Hindlimb muscle (tissue), 1 donor: ENCODE results near the gene SPR. TPM values are rescaled to one million over a fixed set of nuclear protein-coding genes. Genes with fewer than 3 reads are reported as not detected.

Experiments
- DNase-seq: peaks from one replicate; pipeline ENCODE4 v3.0.0-alpha.2; 2013
- polyA plus RNA-seq: library from polyadenylated mRNA; unstranded; fragments of 120-200 nt; gene quantifications from one replicate; pipeline ENCODE4 v1.2.1, GENCODE V29; 2013; ENCODE audit not compliant: insufficient read length

The SPR gene
- 4.4 TPM for polyA plus RNA-seq

- DNase-seq, result peak; percentile 42
These were observed at the start of gene SPR for GRCh38 chr2:72887032-72887739. Gene SPR, plus strand, starts transcription at chr2:72887408. Its CDS starts 25 bp downstream, at chr2:72887433.

GRCh38 chr2:72840066-72840465, 47.1 kb upstream of the SPR start:
- no peak for DNase-seq

GRCh38 chr2:72841462-72842125, 45.6 kb upstream of the SPR start:
- DNase-seq, result no peak

- DNase-seq, result no peak
These were observed 43.9 kb upstream of the SPR start for GRCh38 chr2:72843301-72843700.

GRCh38 chr2:72846171-72847095, 40.8 kb upstream of the SPR start:
- DNase-seq, result no peak

GRCh38 chr2:72847534-72848315, 39.5 kb upstream of the SPR start:
- DNase-seq, result no peak

- no peak for DNase-seq
These were observed 38.6 kb upstream of the SPR start for GRCh38 chr2:72848436-72849137.

GRCh38 chr2:72849138-72849462, 38.1 kb upstream of the SPR start:
- DNase-seq, result no peak

GRCh38 chr2:72851333-72851732, 35.9 kb upstream of the SPR start:
- DNase-seq, result no peak

GRCh38 chr2:72859831-72860262, 27.4 kb upstream of the SPR start:
- DNase-seq, result peak; percentile 23

- DNase-seq, result peak; percentile 87
These were observed 24.8 kb upstream of the SPR start for GRCh38 chr2:72862239-72862988.

GRCh38 chr2:72863046-72863445, 24.2 kb upstream of the SPR start:
- no peak for DNase-seq

GRCh38 chr2:72864500-72864899, 22.7 kb upstream of the SPR start:
- no peak for DNase-seq

- DNase-seq, result no peak
These were observed 16.1 kb upstream of the SPR start for GRCh38 chr2:72871060-72871459.

- no peak for DNase-seq
These were observed 15.3 kb upstream of the SPR start for GRCh38 chr2:72871880-72872279.

GRCh38 chr2:72883356-72883962, 3.7 kb upstream of the SPR start:
- peak; percentile 42 for DNase-seq

- no peak for DNase-seq
These were observed 640 bp upstream of the SPR start for GRCh38 chr2:72886505-72887031.

GRCh38 chr2:72887740-72888437, 681 bp downstream of the SPR start:
- peak; percentile 88 for DNase-seq

GRCh38 chr2:72888438-72889202, 1.4 kb downstream of the SPR start:
- no peak for DNase-seq
